Left renal cortex interstitium (tissue), 4 donors: ENCODE data around the gene PLPP7. TPM values are rescaled to one million over a fixed set of nuclear protein-coding genes. Genes with fewer than 3 reads are reported as not detected.

Source experiments
- DNase-seq, 4 donors: peaks; one replicate each; pipeline ENCODE4 v3.0.0-alpha.2; 2013; ENCODE audit warnings: low read depth in 4 of 4, low spot score in 2 of 4, missing footprints in 1 of 4
- polyA plus RNA-seq, 4 donors: library from polyadenylated mRNA; unstranded; fragments of 120-200 nt; gene quantifications; one replicate each; pipeline ENCODE4 v1.2.1, GENCODE V29; 2013; ENCODE audit not compliant: insufficient read length in 4 of 4

PLPP7 gene
- polyA plus RNA-seq, 4 donors: 2.6 to 3.5 (median 3.0) TPM

- DNase-seq: no peak
These were observed 8.9 kb upstream of the PLPP7 start for GRCh38 chr9:131280660-131281059.

GRCh38 chr9:131281119-131281965, 8.2 kb upstream of the PLPP7 start:
- DNase-seq: no peak

GRCh38 chr9:131282175-131282574, 7.3 kb upstream of the PLPP7 start:
- no peak for DNase-seq

- DNase-seq: peak in 2 of 4 donors; percentile 56 to 69
These were observed 6.7 kb upstream of the PLPP7 start for GRCh38 chr9:131282688-131283422.

- DNase-seq: no peak
These were observed 4.7 kb upstream of the PLPP7 start for GRCh38 chr9:131284856-131285255.

GRCh38 chr9:131287359-131287758, 2.2 kb upstream of the PLPP7 start:
- DNase-seq: no peak

GRCh38 chr9:131288217-131288616, 1.3 kb upstream of the PLPP7 start:
- DNase-seq: no peak

GRCh38 chr9:131290036-131290766, 678 bp downstream of the PLPP7 start:
- DNase-seq: no peak

- DNase-seq: no peak
These were observed 1.3 kb downstream of the PLPP7 start for GRCh38 chr9:131290767-131291370.

- DNase-seq: no peak
These were observed 2.3 kb downstream of the PLPP7 start for GRCh38 chr9:131291795-131292315.

GRCh38 chr9:131292937-131293336, 3.4 kb downstream of the PLPP7 start:
- DNase-seq: no peak

GRCh38 chr9:131296460-131296859, 6.9 kb downstream of the PLPP7 start:
- no peak for DNase-seq

GRCh38 chr9:131296906-131297500, 7.5 kb downstream of the PLPP7 start:
- DNase-seq: no peak

- no peak for DNase-seq
These were observed 8.4 kb downstream of the PLPP7 start for GRCh38 chr9:131297903-131298302.

- DNase-seq: no peak
These were observed 8.8 kb downstream of the PLPP7 start for GRCh38 chr9:131298341-131298740.

GRCh38 chr9:131298816-131299215, 9.3 kb downstream of the PLPP7 start:
- DNase-seq: no peak

GRCh38 chr9:131299346-131299960, 9.9 kb downstream of the PLPP7 start:
- DNase-seq: no peak

GRCh38 chr9:131299961-131300347, 10.4 kb downstream of the PLPP7 start:
- no peak for DNase-seq

GRCh38 chr9:131300444-131300843, 10.9 kb downstream of the PLPP7 start:
- no peak for DNase-seq
